GM12892 (cell line): ENCODE results near the gene SPARC.

Source experiments
- POLR2A ChIP-seq: IDR thresholded peaks from 2 replicates; pipeline ENCODE4 v1.6.1; 2011; ENCODE audit warnings: low read depth, low read length, control low read depth
- POLR2AphosphoS5 ChIP-seq: IDR thresholded peaks from 2 replicates; pipeline ENCODE4 v1.6.1; 2011; ENCODE audit warnings: low read depth, low read length, control low read depth

- no peak for TF ChIP-seq POLR2A
- no peak for TF ChIP-seq POLR2AphosphoS5
Observed at GRCh38 chr5:151673421-151673820, 13.3 kb downstream of the SPARC start.
